DMS 273 treated with DMSO at 0.1 percent for 48 hours (cell line): ENCODE data around the gene SH3BP2.

Source experiments
- DNase-seq: peaks from one replicate; lab custom pipeline; 2025; lab: John Stamatoyannopoulos, UW

Gene SH3BP2

GRCh38 chr4:2803624-2804448 lies 11.0 kb downstream of the SH3BP2 start:
- DNase-seq, result no peak

- no peak for DNase-seq
Measured at GRCh38 chr4:2804449-2804972, 11.6 kb downstream of the SH3BP2 start.

- DNase-seq, result no peak
Measured at GRCh38 chr4:2804973-2805501, 12.2 kb downstream of the SH3BP2 start.

- no peak for DNase-seq
Measured at GRCh38 chr4:2805712-2806389, 13.0 kb downstream of the SH3BP2 start.

GRCh38 chr4:2806390-2807355 lies 13.8 kb downstream of the SH3BP2 start:
- no peak for DNase-seq

- DNase-seq, result no peak
Measured at GRCh38 chr4:2807571-2807970, 14.7 kb downstream of the SH3BP2 start.

GRCh38 chr4:2808001-2808400 lies 15.1 kb downstream of the SH3BP2 start:
- DNase-seq, result no peak

- no peak for DNase-seq
Measured at GRCh38 chr4:2809610-2810180, 16.8 kb downstream of the SH3BP2 start.

- DNase-seq, result no peak
Measured at GRCh38 chr4:2810388-2810787, 17.5 kb downstream of the SH3BP2 start.

GRCh38 chr4:2811830-2812611 lies 19.1 kb downstream of the SH3BP2 start:
- peak; percentile 18 for DNase-seq

- peak; percentile 21 for DNase-seq
Measured at GRCh38 chr4:2812612-2813354, 19.9 kb downstream of the SH3BP2 start.

- no peak for DNase-seq
Measured at GRCh38 chr4:2813446-2814405, 20.8 kb downstream of the SH3BP2 start.

GRCh38 chr4:2814627-2815270 lies 21.9 kb downstream of the SH3BP2 start:
- no peak for DNase-seq

GRCh38 chr4:2816401-2816954 lies 23.6 kb downstream of the SH3BP2 start:
- no peak for DNase-seq

GRCh38 chr4:2817137-2817536 lies 24.3 kb downstream of the SH3BP2 start:
- DNase-seq, result no peak

GRCh38 chr4:2817701-2818350 lies 24.9 kb downstream of the SH3BP2 start:
- DNase-seq, result no peak

- DNase-seq, result no peak
Measured at GRCh38 chr4:2818351-2818939, 25.6 kb downstream of the SH3BP2 start.
